SU-DHL-6 (cell line): Measurements from ENCODE around the gene ZFP36L2.
A peak's percentile ranks its signal among the peaks of the same experiment; 100 is the strongest.

Experiments
- H2AFZ ChIP-seq: fragments of 200-600 bp; sonication (generic); 2 replicates; pipeline ENCODE4 v1.6.1; 2014; ENCODE audit warnings: low read depth, mild to moderate bottlenecking, moderate library complexity, mixed read lengths, antibody characterized with exemption, low read length; ENCODE audit not compliant: severe bottlenecking
- H3F3A ChIP-seq: fragments of 200-600 bp; shearing (Covaris generic); 2 replicates; pipeline ENCODE4 v1.6.0; 2016; ENCODE audit warnings: antibody characterized with exemption, mild to moderate bottlenecking; ENCODE audit not compliant: insufficient read depth
- H3K27ac ChIP-seq: fragments of 200-600 bp; sonication (generic); 2 replicates; pipeline ENCODE4 v1.5.1; 2016; ENCODE audit warnings: low read depth, mild to moderate bottlenecking, low read length, moderate library complexity, mixed read lengths
- H3K27me3 ChIP-seq: fragments of 200-600 bp; sonication (generic), shearing (Covaris generic); 2 replicates; pipeline ENCODE4 v1.6.0; 2014; ENCODE audit warnings: mild to moderate bottlenecking, low read length
- H3K36me3 ChIP-seq: fragments of 200-600 bp; sonication (generic); 2 replicates; pipeline ENCODE4 v1.6.1; 2014; ENCODE audit warnings: mild to moderate bottlenecking, low read length, mixed read lengths
- H3K4me2 ChIP-seq: fragments of 300-600, 200-600 bp; shearing (Covaris generic), sonication (generic); 2 replicates; pipeline ENCODE4 v1.6.0; 2014; ENCODE audit warnings: low read length, low read depth, mild to moderate bottlenecking; ENCODE audit not compliant: poor library complexity, severe bottlenecking
- H3K4me3 ChIP-seq: fragments of 200-600 bp; sonication (generic); 2 replicates; pipeline ENCODE4 v1.5.1; 2014; ENCODE audit warnings: antibody characterized with exemption, low read length, mild to moderate bottlenecking, mixed read lengths; ENCODE audit not compliant: insufficient read depth, poor library complexity, severe bottlenecking
- H3K79me2 ChIP-seq: fragments of 200-600 bp; sonication (generic); 2 replicates; pipeline ENCODE4 v1.6.1; 2014; ENCODE audit warnings: mild to moderate bottlenecking, low read length, moderate library complexity; ENCODE audit not compliant: insufficient read depth
- H3K9ac ChIP-seq: fragments of 200-600 bp; sonication (generic); 2 replicates; pipeline ENCODE4 v1.7.0; 2014; ENCODE audit warnings: mild to moderate bottlenecking, low read length
- H3K9me2 ChIP-seq: fragments of 200-600 bp; sonication (generic); replicated peaks from 2 replicates; pipeline ENCODE4 v1.6.1; 2014; ENCODE audit warnings: low read length; ENCODE audit not compliant: insufficient read depth
- H3K9me3 ChIP-seq: fragments of 200-600 bp; sonication (generic); 2 replicates; pipeline ENCODE4 v1.6.1; 2014; ENCODE audit warnings: low read length, mixed read lengths; ENCODE audit not compliant: insufficient read depth
- H4K20me1 ChIP-seq: fragments of 200-600 bp; sonication (generic); 2 replicates; pipeline ENCODE4 v1.6.1; 2014; ENCODE audit warnings: low read depth, mild to moderate bottlenecking, antibody characterized with exemption, low read length, moderate library complexity, mixed read lengths
- CTCF ChIP-seq: fragments of 200-600 bp; sonication (generic); IDR thresholded peaks from one replicate; pipeline ENCODE4 v1.5.1; 2017; ENCODE audit warnings: antibody characterized with exemption, mild to moderate bottlenecking, low read length, moderate library complexity; ENCODE audit not compliant: insufficient read depth, poor library complexity, severe bottlenecking
- EZH2phosphoT487 ChIP-seq: fragments of 200-600 bp; sonication (generic), shearing (Covaris generic); conservative IDR thresholded peaks from 2 replicates; pipeline ENCODE4 v1.6.1; 2018; ENCODE audit warnings: mild to moderate bottlenecking, antibody characterized with exemption, low read length, moderate library complexity, mixed read lengths

ZFP36L2 gene

GRCh38 chr2:43219383-43220228, 6.8 kb downstream of the ZFP36L2 start:
- Histone ChIP-seq H3K9me3 (no peaks in the 10 kb centered on the region), H3K4me3 (peak overlapping the region; percentile 85), H3F3A (peaks cover 70% of the 10 kb centered on the region), H3K36me3 (peaks cover 14% of the 10 kb centered on the region), H3K4me2 (peak overlapping the region; percentile 76), H2AFZ (peak overlapping the region; percentile 57), H3K9me2 (no peaks in the 10 kb centered on the region), H3K79me2 (peaks cover 30% of the 10 kb centered on the region), H4K20me1 (peaks cover 11% of the 10 kb centered on the region), H3K9ac (peak overlapping the region; percentile 99), H3K27me3 (no peaks in the 10 kb centered on the region), H3K27ac (peak overlapping the region; percentile 97)
- TF ChIP-seq CTCF (no peak), EZH2phosphoT487 (no peak)

GRCh38 chr2:43218702-43219382, 7.6 kb downstream of the ZFP36L2 start:
- peak overlapping the region; percentile 99 for H3K9ac ChIP-seq
- peaks cover 68% of the 10 kb centered on the region for H3F3A ChIP-seq
- H3K9me3 ChIP-seq, result no peaks in the 10 kb centered on the region
- TF ChIP-seq CTCF (no peak), EZH2phosphoT487 (no peak)
- peak overlapping the region; percentile 76 for H3K4me2 ChIP-seq
- peak overlapping the region; percentile 85 for H3K4me3 ChIP-seq
- peak overlapping the region; percentile 32 for H2AFZ ChIP-seq
- no peaks in the 10 kb centered on the region for H3K27me3 ChIP-seq
- H3K79me2 ChIP-seq, result peaks cover 22% of the 10 kb centered on the region
- H4K20me1 ChIP-seq, result peaks cover 10% of the 10 kb centered on the region
- peaks cover 12% of the 10 kb centered on the region for H3K36me3 ChIP-seq
- no peaks in the 10 kb centered on the region for H3K9me2 ChIP-seq
- H3K27ac ChIP-seq, result peak overlapping the region; percentile 97

- Histone ChIP-seq H3K4me3 (peak overlapping the region; percentile 34), H3K9me2 (no peaks in the 10 kb centered on the region), H3F3A (peaks cover 62% of the 10 kb centered on the region), H3K9ac (peak overlapping the region; percentile 99), H4K20me1 (0 out of 2 replicates have a peak, but pooled peaks cover 4% of the 10 kb centered on the region), H3K27me3 (no peaks in the 10 kb centered on the region), H3K79me2 (peaks cover 16% of the 10 kb centered on the region), H3K9me3 (no peaks in the 10 kb centered on the region), H3K36me3 (peaks cover 6% of the 10 kb centered on the region), H3K4me2 (peak overlapping the region; percentile 76), H2AFZ (peak overlapping the region; percentile 32), H3K27ac (peak overlapping the region; percentile 97)
- TF ChIP-seq EZH2phosphoT487 (no peak), CTCF (no peak)
Measured at GRCh38 chr2:43218155-43218701, 8.2 kb downstream of the ZFP36L2 start.
